K562 (cell line): ENCODE data around the gene POLR2L. TPM values are rescaled to one million over a fixed set of nuclear protein-coding genes. Genes with fewer than 3 reads are reported as not detected.

Experiments
- ATAC-seq: fragments of 200-7000 bp; cut with Tn5 transposase; 3 replicates; pipeline ENCODE4 v1.9.1; 2020; ENCODE audit warnings: moderate library complexity
- BruUV-seq: library from RNA; stranded (reverse); fragments of 400-500 nt; replicated peaks from 2 replicates; lab custom pipeline; 2021; lab: Mats Ljungman, UMichigan
- CTCF ChIA-PET: fragments of 300-600 bp; formaldehyde crosslinking; extraction: SDS; loops from one replicate; lab custom pipeline; 2021; ENCODE audit warnings: low intra/inter-chr PET ratio; lab: Yijun Ruan, JAX
- POLR2A ChIA-PET: fragments of 300-600, 350-650 bp; sonication (Branson Sonifier 250); formaldehyde crosslinking; extraction: SDS; loops from one replicate; lab custom pipeline; 2021; ENCODE audit warnings: antibody characterized with exemption, inconsistent platforms; lab: Yijun Ruan, JAX
- DNase-seq, 4 experiments: peaks; one replicate each; pipeline versions ENCODE4 v3.0.0 to v3.0.0-alpha.2; 2011 to 2018; ENCODE audit warnings: low spot score in 3 of 4, mixed read lengths in 3 of 4; ENCODE audit errors: extremely low read depth in 1 of 4
- FAIRE-seq: peaks from 2 replicates; lab custom pipeline; 2011; peaks lifted over from hg19 to GRCh38; lab: Jason Lieb, UNC
- H2AFZ ChIP-seq: 2 replicates; pipeline ENCODE4 v1.6.0; 2011; ENCODE audit warnings: low read depth, low read length, control low read depth, inconsistent platforms
- H3K27ac ChIP-seq: fragments of 200-600 bp; 3 replicates; pipeline ENCODE4 v1.8.0; 2011; ENCODE audit warnings: low read depth, mild to moderate bottlenecking, control low read depth, inconsistent platforms, low read length, moderate library complexity, mixed read lengths; ENCODE audit errors: extremely low read depth
- H3K27me3 ChIP-seq, 2 experiments: fragments of 300-600 bp in 1 of 2; 2 replicates in 1 of 2; 3 replicates in 1 of 2; pipeline versions ENCODE4 v1.6.0 to v1.8.0; 2011; ENCODE audit warnings: inconsistent platforms in 2 of 2, low read length in 2 of 2, mild to moderate bottlenecking in 1 of 2, mixed read lengths in 1 of 2, moderate library complexity in 1 of 2; ENCODE audit not compliant: control insufficient read depth in 2 of 2, insufficient read depth in 2 of 2
- H3K36me3 ChIP-seq: fragments of 300-600 bp; 3 replicates; pipeline ENCODE4 v1.8.0; 2011; ENCODE audit warnings: mild to moderate bottlenecking, low read length, inconsistent platforms; ENCODE audit not compliant: control insufficient read depth, insufficient read depth
- H3K4me1 ChIP-seq, 2 experiments: fragments of 200-600 bp in 1 of 2; replicated peaks in 1 of 2; 2 replicates in 1 of 2; 3 replicates in 1 of 2; pipeline versions ENCODE4 v1.5.1 to v1.8.0; 2011; ENCODE audit warnings: inconsistent platforms in 2 of 2, low read length in 2 of 2, mild to moderate bottlenecking in 1 of 2, mixed read lengths in 1 of 2, moderate library complexity in 1 of 2; ENCODE audit not compliant: control insufficient read depth in 2 of 2, insufficient read depth in 2 of 2
- H3K4me2 ChIP-seq: 2 replicates; pipeline ENCODE4 v1.6.1; 2011; ENCODE audit warnings: low read length, control low read depth, inconsistent platforms, mixed read lengths; ENCODE audit not compliant: insufficient read depth
- H3K4me3 ChIP-seq: fragments of 200-600 bp; sonication (generic), shearing (Covaris generic); 2 replicates; pipeline ENCODE4 v1.5.1; 2016; ENCODE audit warnings: control low read depth, inconsistent platforms
- H3K79me2 ChIP-seq: fragments of 200-600 bp; 3 replicates; pipeline ENCODE4 v1.8.0; 2011; ENCODE audit warnings: low read length, inconsistent platforms; ENCODE audit not compliant: control insufficient read depth, insufficient read depth
- H3K9ac ChIP-seq, 2 experiments: 2 replicates each; pipeline versions ENCODE4 v1.6.0 to v1.6.1; 2011; ENCODE audit warnings: low read depth in 2 of 2, low read length in 2 of 2, control low read depth in 1 of 2, inconsistent platforms in 1 of 2, mild to moderate bottlenecking in 1 of 2, mixed read lengths in 1 of 2; ENCODE audit not compliant: insufficient read depth in 1 of 2
- H3K9me1 ChIP-seq: one replicate; pipeline ENCODE4 v1.6.0; 2011; ENCODE audit warnings: inconsistent platforms, mild to moderate bottlenecking, low read length, moderate library complexity; ENCODE audit not compliant: control insufficient read depth, insufficient read depth
- H3K9me3 ChIP-seq: replicated peaks from 2 replicates; pipeline ENCODE4 v1.5.1; 2011; ENCODE audit warnings: low read depth, low read length, inconsistent platforms; ENCODE audit not compliant: control insufficient read depth, insufficient read depth
- H4K20me1 ChIP-seq: replicated peaks from 2 replicates; pipeline ENCODE4 v1.6.1; 2011; ENCODE audit warnings: low read length, inconsistent platforms, mixed read lengths; ENCODE audit not compliant: control insufficient read depth, insufficient read depth
- HES1 ChIP-seq: fragments of 450-650 bp; IDR thresholded peaks from 2 replicates; pipeline ENCODE4 v1.6.1; 2016; ENCODE audit warnings: low read depth, mild to moderate bottlenecking, moderate library complexity
- MBD1 ChIP-seq: fragments of 250-450 bp; sonication (Bioruptor Pico); IDR thresholded peaks from 2 replicates; pipeline ENCODE4 v1.8.0; 2022; ENCODE audit warnings: inconsistent platforms
- MYNN ChIP-seq, 2 experiments: sonication (generic); formaldehyde crosslinking in 1 of 2; IDR thresholded peaks; 2 replicates each; pipeline versions ENCODE4 v1.5.0 to v1.6.1; 2016 to 2020; ENCODE audit warnings: antibody characterized with exemption in 1 of 2, missing genetic modification reagents in 1 of 2
- PHF20 ChIP-seq: fragments of 450-650 bp; IDR thresholded peaks from 2 replicates; pipeline ENCODE4 v1.6.1; 2018; ENCODE audit not compliant: partially characterized antibody
- POLR2G ChIP-seq: fragments of 200-400 bp; formaldehyde crosslinking; IDR thresholded peaks from 2 replicates; pipeline ENCODE4 v1.6.1; 2017; ENCODE audit warnings: low read depth, mild to moderate bottlenecking, antibody characterized with exemption, low read length, moderate library complexity
- RB1 ChIP-seq: fragments of 450-650 bp; IDR thresholded peaks from 2 replicates; pipeline ENCODE4 v1.6.1; 2017; ENCODE audit warnings: low read depth, mild to moderate bottlenecking
- SNAPC5 ChIP-seq: fragments of 250-450 bp; sonication (Bioruptor Pico); IDR thresholded peaks from 2 replicates; pipeline ENCODE4 v1.8.0; 2021; ENCODE audit warnings: moderate library complexity, mild to moderate bottlenecking, inconsistent platforms
- TCF3 ChIP-seq: sonication (generic); formaldehyde crosslinking; IDR thresholded peaks from 2 replicates; pipeline ENCODE4 v1.4.0; 2020; ENCODE audit warnings: mild to moderate bottlenecking, missing genetic modification reagents
- TRIM28 ChIP-seq: fragments of 450-650 bp; IDR thresholded peaks from 2 replicates; pipeline ENCODE4 v1.6.1; 2017
- ZBTB33 ChIP-seq: sonication (generic); formaldehyde crosslinking; IDR thresholded peaks from 2 replicates; pipeline ENCODE4 v1.8.1; 2023; ENCODE audit warnings: mild to moderate bottlenecking, missing genetic modification reagents
- ZKSCAN8 ChIP-seq: fragments of 200-800 bp; sonication (Bioruptor generic); IDR thresholded peaks from 2 replicates; pipeline ENCODE4 v1.6.1; 2016; ENCODE audit warnings: missing genetic modification characterization, missing compliant biosample characterization
- ZNF140 ChIP-seq: fragments of 250-450 bp; sonication (Bioruptor Pico); IDR thresholded peaks from 2 replicates; pipeline ENCODE4 v1.8.0; 2021; ENCODE audit warnings: moderate library complexity, mild to moderate bottlenecking, inconsistent platforms
- ZNF184 ChIP-seq: sonication (generic); formaldehyde crosslinking; IDR thresholded peaks from 2 replicates; pipeline ENCODE4 v1.5.0; 2020; ENCODE audit warnings: missing genetic modification reagents
- ZNF232 ChIP-seq: sonication (generic); formaldehyde crosslinking; IDR thresholded peaks from 2 replicates; pipeline ENCODE4 v1.8.0; 2022; ENCODE audit warnings: mild to moderate bottlenecking, missing genetic modification reagents
- ZNF408 ChIP-seq: fragments of 250-450 bp; sonication (Bioruptor Pico); IDR thresholded peaks from 2 replicates; pipeline ENCODE4 v1.4.0; 2020; ENCODE audit warnings: low read depth, mild to moderate bottlenecking, moderate library complexity
- ZNF551 ChIP-seq: fragments of 250-450 bp; sonication (Bioruptor Pico); IDR thresholded peaks from 2 replicates; pipeline ENCODE4 v1.5.0; 2021; ENCODE audit warnings: mild to moderate bottlenecking, moderate library complexity
- ZNF696 ChIP-seq: fragments of 250-450 bp; sonication (Bioruptor Pico); conservative IDR thresholded peaks from 2 replicates; pipeline ENCODE4 v1.4.0; 2020; ENCODE audit warnings: mild to moderate bottlenecking, moderate library complexity
- WGBS: fragments of 100-300 bp; shearing (Covaris generic); methylation state at CpG from one replicate; pipeline ENCODE4 v1.1.6; 2016; ENCODE audit warnings: low coverage, mixed read lengths; ENCODE audit not compliant: insufficient coverage; ENCODE audit errors: missing lambda C conversion rate; 5-methylcytosine and 5-hydroxymethylcytosine counted together
- in situ Hi-C: fragments of 300-500 bp; cut with MboI; formaldehyde crosslinking; loops from 4 replicates; pipeline ENCODE4 v1.15.0; 2018; ENCODE audit warnings: inconsistent platforms, mixed read lengths
- intact Hi-C: fragments of 100-400 bp; cut with micrococcal nuclease; formaldehyde crosslinking; loops from 2 replicates; pipeline ENCODE4 v1.14.2; 2022
- polyA plus RNA-seq, 8 experiments: library from polyadenylated mRNA; depleted of rRNA in 4 of 8; stranded (reverse) in 5 of 8; unstranded in 3 of 8; fragments of >200 nt; fragmentation: Nextera tagmentation in 2 of 8; fragmentation: Illumina TruSeq in 1 of 8; extraction: Ambion mirVana in 2 of 8; extraction: Trizol in 1 of 8; gene quantifications; 2 replicates each; pipeline versions ENCODE4 v1.2.1 to v1.2.3, GENCODE V29; 2011 to 2014; ENCODE audit warnings: inconsistent platforms in 1 of 8, missing spikeins in 1 of 8
- total RNA-seq, 7 experiments: library from RNA; depleted of rRNA in 6 of 7; stranded (reverse); fragments of >200 nt in 6 of 7; fragmentation: Illumina TruSeq in 2 of 7; extraction: Trizol in 2 of 7; gene quantifications; 2 replicates each; pipeline versions ENCODE4 v1.2.1 to v1.2.3, GENCODE V29; 2011 to 2021; ENCODE audit warnings: low replicate concordance in 1 of 7

POLR2L gene
- total and polyA plus RNA-seq, 9 of the 15 experiments (the other 6 are each of a cell fraction or from before 2014, with no cell fraction given) = 38.3 to 688 (median 108) TPM

- CTCF ChIA-PET = no interaction called here
Observed at GRCh38 chr11:828506-829175, 13.7 kb downstream of the POLR2L start.

More at GRCh38 chr11:828506-829175, 13.7 kb downstream of the POLR2L start:
- WGBS = 85% methylated on average over 17 of the region's 21 CpGs
- H3K4me2 ChIP-seq = no peak overlapping the region
- peak overlapping the region in 1 of 2 experiments; percentile 94; a peak in 2 of 4 replicates for H3K9ac ChIP-seq
- H3K27me3 ChIP-seq = no peaks in the 10 kb centered on the region
- intact Hi-C loops (no loop called here), in situ Hi-C loops (no loop called here)
- no peak overlapping the region for H3K27ac ChIP-seq
- H3K4me1 ChIP-seq = peaks cover 25 to 96% of the 10 kb centered on the region in 2 experiments
- H3K9me3 ChIP-seq = no peaks in the 10 kb centered on the region
- no TSS peak for BruUV-seq
- H3K4me3 ChIP-seq = no peak overlapping the region
- DNase-seq = no peak
- no peaks in the 10 kb centered on the region for H4K20me1 ChIP-seq
- POLR2A ChIA-PET = interaction anchor here (0.8 to 3.2 kb wide), 6 partner anchors 8 to 32 kb away, joined by 3 to 13 read pairs (median 4); partner anchors contain the start of gene PNPLA2
- peaks cover 23% of the 10 kb centered on the region; the same call in 1 of the 3 replicates for H3K36me3 ChIP-seq
- no peak for FAIRE-seq
- H3K9me1 ChIP-seq = peaks cover 5% of the 10 kb centered on the region
- no peak for TF ChIP-seq ZNF408 (CRISPR knock-in tag)
- TF ChIP-seq ZNF232 = no peak
- TF ChIP-seq TCF3 (CRISPR knock-in tag) = no peak
- no peak for TF ChIP-seq MBD1 (CRISPR knock-in tag)
- TF ChIP-seq ZNF140 (CRISPR knock-in tag) = no peak
- TF ChIP-seq PHF20 = no peak
- peak; percentile 70; the same call in 1 of the 2 replicates for TF ChIP-seq ZBTB33
- TF ChIP-seq HES1 = no peak
- no peak for TF ChIP-seq RB1
- no peak for TF ChIP-seq ZNF696 (CRISPR knock-in tag)
- no peak for TF ChIP-seq SNAPC5
- no peak for TF ChIP-seq TRIM28
- TF ChIP-seq ZNF184 (CRISPR knock-in tag) = no peak
- TF ChIP-seq MYNN (IDR thresholded peaks at IDR 0.05) = no peak
- no peak for TF ChIP-seq MYNN (CRISPR knock-in tag; IDR thresholded peaks at IDR 0.05)
- no peak for TF ChIP-seq ZNF551 (CRISPR knock-in tag)
- peak; percentile 39; the same call in 1 of the 2 replicates for TF ChIP-seq POLR2G
- no peak for TF ChIP-seq ZKSCAN8 (CRISPR knock-in tag)
- no peak for ATAC-seq
- H3K79me2 ChIP-seq = peaks cover 20% of the 10 kb centered on the region
- H2AFZ ChIP-seq = no peak overlapping the region
